GM19193 (cell line): ENCODE data around the gene BANP.

Experiments
- POLR2A ChIP-seq: IDR thresholded peaks from 4 replicates; pipeline ENCODE4 v1.6.1; 2011; ENCODE audit not compliant: insufficient read depth, insufficient read length; ENCODE audit errors: extremely low read depth

BANP gene

GRCh38 chr16:87929986-87930385 is 21.2 kb upstream of the BANP start:
- TF ChIP-seq POLR2A = no peak

DNA sequence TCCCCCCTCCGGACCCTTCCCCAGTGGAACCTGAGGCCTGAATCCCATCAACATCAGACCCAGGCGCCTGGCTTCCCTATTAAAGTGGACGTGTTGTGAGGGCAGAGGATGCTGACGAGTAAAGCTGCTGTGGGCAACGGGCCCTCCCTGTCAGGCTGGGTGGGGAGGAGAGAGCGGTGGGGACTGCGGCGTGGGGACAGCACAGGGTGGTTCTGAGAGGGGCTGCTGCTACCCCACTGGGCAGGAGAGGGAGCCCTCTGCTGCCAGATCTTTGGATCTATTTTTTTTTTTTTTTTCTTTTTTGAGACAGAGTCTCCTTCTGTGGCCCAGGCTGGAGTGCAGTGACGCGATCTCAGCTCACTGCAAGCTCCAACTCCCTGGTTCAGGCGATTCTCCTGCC is 20.8 kb upstream of the BANP start:
- no peak for TF ChIP-seq POLR2A

DNA sequence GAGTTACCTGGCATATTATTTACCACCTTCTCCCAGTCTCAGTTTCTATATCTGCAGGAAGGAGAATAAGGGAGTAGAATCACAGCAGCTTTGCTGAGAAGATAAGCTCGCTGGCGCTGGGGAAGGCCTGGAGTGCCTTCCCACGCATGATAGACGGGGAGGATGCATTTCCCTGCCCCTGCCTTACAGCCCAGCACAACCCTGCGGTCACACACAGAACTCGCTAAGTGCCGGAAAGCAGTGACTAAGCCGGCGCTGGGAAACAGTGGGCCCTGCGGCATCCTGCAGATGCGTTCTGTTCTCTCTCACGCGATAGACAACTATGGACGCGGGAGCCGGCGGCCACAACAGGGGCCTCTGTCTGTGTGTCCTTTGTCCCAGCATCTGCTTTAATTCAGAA is 19.7 kb upstream of the BANP start:
- no peak for TF ChIP-seq POLR2A

- TF ChIP-seq POLR2A = no peak
Observed at GRCh38 chr16:87933140-87933495, 18.1 kb upstream of the BANP start.

DNA sequence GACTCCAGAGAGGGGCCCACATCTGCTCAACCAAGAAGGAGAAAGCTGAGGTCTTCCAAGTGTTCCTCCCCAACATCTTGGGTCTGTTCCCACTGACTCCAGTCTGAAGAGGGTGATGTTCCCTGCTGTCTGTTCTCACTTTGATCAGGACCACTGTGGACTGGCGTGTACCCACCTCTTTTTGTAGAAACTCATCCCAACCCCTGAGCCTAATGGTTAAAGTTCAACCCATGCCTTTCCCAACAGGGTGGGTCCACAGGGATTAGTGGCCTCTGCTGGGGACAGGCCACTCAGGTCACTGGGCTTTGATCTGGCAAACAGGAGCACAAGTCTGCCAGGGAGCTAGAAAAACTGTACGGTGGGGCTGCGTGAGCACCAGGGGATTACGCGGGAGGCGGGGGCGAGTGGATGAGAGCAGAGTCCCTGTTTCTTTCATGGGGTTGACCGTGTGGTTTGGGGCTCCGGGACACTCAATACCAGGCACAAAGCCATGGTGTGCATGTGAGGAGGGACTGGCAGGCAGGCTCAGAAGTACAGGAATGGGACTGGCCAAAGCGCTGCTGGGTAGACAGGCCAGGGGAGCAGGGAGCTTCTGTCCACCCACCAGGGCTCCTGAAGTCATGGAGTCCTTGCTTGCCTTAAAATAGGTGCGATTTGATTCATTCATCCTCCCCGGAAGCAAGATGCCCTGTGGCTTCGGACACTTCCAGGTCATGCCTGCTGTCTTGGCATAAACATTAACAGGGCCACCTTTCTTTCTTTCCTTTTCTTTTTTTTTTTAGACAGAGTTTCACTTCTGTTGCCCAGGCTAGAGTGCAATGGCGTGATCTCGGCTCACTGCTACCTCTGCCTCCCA is 14.6 kb upstream of the BANP start, which contains the start of gene CA5A:
Gene CA5A (minus strand): TSS at position 155 of the 856 bp plus-strand sequence. CDS start 79 bp downstream, at position 76.
- no peak for TF ChIP-seq POLR2A

DNA sequence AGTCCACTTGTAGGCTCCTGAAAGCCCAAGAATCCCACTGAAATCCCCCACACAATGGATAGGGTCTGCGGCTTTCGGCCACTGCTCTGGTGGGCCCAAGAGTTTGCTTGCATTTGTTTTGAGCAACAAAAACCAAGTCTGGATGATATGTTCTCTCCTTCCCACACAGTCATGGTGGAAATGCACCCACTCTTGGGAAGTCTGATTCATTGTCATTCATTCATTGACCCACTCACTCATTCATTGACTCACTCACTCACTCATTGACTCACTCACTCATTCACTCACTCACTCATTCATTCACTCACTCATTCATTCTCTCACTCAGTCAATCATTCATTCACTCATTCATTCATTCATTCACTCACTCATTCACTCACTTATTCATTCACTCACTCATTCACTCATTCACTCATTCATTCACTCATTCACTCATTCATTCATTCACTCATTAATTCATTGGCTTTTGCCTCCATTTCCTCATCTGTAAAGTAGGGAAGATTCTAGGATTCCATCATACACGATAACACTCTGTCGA is 12.8 kb upstream of the BANP start:
- TF ChIP-seq POLR2A = no peak

GRCh38 chr16:87939562-87940423 is 11.4 kb upstream of the BANP start:
- no peak for TF ChIP-seq POLR2A

DNA sequence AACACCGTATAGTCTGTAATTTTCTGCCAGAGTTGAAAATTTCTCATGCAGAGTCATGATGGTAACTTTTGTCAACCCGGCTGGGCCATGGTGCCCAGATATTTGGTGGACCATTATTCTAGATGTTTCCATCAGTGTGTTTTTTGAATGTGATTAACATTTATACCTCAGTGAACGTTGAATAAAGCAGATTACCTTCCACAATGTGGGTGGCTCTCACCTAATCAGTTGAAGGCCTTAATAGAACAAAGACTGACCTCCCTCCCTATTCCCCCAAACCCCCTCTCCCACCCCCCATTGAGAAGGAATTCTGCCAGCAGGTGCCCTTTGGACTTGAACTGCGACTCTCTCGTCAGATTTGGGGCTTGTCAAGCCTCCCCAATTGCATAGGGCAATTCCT is 8.6 kb upstream of the BANP start:
- no peak for TF ChIP-seq POLR2A

DNA sequence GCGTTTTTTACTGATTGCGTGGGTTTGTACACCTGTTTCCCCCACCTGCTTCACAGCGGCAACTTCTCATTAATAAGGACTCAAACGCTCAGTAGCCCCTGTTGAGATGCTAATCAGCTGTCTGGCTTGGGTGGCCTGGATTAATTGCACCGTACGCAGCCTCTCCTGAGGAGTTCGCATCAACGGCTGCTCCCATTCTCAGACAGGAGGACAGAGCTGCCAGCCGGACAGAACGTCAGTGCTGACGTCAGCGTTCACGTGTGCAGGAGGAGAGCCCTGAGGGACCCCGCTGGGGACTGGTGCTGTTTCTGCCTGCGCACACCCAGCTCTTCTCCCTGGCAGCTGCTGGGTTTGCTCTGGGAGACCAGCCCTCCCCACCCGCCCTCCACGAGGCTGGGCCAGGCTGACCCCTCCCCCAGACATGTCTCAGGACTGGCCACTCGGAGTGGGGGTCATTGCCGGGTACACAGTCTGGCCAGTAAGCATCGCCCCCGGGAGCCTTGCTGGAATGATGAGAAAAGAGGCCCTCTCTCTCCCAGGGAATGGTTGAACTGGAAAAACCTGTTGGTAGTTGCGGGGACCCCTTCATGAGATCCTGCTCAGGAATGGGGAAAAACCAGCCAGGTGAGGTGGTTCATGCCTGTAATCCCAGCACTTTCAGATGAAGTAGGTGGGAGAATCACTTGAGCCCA is 5.7 kb upstream of the BANP start:
- peak; percentile 29 for TF ChIP-seq POLR2A

- no peak for TF ChIP-seq POLR2A
Observed at GRCh38 chr16:87946596-87947347, 4.5 kb upstream of the BANP start.

GRCh38 chr16:87947356-87948118 is 3.7 kb upstream of the BANP start:
- no peak for TF ChIP-seq POLR2A

DNA sequence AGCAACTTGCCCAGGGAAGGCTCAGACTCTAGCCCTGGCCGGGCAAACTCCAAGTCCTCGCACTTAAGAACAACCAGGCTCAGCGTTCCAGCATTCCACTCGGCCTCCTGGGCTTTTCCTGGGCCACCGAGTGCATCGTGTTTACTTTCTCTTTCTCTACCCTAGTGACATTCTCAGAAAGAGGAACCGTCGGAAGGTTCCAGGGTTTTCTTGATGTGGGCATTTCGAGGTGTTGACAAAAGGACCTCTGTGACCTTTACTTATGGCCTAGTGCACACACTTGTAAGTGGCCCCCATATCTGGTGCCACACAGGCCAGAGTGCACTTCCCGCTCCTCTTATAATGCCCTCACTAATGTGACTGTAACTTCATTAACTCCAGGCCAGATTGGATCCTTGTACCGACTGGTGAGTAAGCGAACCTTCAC is 3.1 kb upstream of the BANP start:
- TF ChIP-seq POLR2A = no peak

- TF ChIP-seq POLR2A = no peak
Observed at GRCh38 chr16:87948735-87949070, 2.5 kb upstream of the BANP start.

DNA sequence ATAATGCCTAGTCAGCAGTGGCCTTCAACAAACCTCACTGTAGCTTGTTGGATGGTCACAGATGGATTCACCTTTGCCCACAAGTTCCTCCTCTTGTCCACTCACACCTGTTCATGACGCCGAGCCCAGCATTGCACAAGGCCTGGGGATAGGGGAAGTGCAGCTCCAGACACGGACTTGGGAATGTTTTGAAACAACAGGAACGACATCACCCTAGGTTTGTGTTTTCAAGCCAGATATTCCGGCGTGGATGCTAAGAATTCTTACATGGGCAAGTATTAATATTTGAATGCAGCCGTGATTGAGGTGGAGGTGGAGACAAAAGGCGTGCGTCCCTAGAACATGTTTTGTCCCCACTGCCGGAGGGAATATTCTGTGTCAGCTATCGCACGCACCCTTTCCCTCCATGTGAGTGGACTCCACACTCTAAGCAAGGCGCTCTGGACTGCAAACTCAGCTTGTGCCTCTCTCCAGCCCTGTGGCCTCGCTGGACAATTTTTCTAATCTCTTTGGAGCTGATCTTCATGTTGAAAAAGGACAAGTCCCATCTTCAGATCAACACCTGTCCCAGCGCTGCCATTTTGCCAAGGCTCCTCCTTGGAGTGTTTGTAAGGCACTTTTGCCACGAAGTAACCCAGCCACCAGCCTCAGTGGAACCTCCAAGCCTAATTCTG is 2.0 kb upstream of the BANP start:
- TF ChIP-seq POLR2A = no peak
